ENCODE data around the gene KCNK7.
A peak's percentile ranks its signal among the peaks of the same experiment; 100 is the strongest.

The KCNK7 gene

DNA sequence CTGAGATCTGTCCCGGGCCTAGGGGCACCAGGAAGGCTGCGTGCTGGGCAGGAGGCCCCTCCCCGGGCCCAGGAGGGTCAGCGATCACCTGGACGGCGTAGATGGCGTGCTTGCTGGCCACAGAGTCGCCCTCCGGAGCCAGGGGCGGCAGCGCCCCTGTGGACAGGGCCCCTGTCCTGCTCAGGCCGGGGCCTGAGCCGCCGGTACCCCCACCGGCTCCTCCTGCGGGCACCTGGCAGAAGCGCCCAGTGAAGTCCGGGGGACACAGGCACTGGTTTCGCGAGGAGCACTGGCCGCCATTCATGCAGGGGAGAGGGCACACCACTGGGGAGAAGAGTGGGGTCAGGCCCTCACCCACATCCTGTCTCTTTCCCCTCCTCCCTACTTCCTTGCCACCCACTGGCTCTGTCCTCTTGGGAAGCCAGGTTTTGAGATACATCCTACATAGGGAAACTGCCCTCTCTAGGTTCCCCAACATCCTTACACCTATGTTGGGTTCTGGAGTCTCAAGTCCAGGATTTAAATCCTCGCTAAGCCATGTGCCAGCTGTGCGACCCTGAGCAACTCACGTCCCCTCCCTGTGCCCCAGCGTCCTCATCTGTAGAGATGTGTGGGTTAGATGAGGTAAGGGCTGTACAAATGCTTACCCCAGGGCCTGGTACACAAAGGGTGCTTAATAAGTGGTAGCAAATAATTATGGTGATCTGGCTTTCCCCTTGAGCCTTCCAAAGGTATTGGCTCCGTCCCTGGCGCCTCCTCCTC, 41.4 kb downstream of the KCNK7 start:
- DNase-seq: no peak

- peak; percentile 89 for DNase-seq
These were observed 42.1 kb downstream of the KCNK7 start for GRCh38 chr11:65553301-65554001.

DNA sequence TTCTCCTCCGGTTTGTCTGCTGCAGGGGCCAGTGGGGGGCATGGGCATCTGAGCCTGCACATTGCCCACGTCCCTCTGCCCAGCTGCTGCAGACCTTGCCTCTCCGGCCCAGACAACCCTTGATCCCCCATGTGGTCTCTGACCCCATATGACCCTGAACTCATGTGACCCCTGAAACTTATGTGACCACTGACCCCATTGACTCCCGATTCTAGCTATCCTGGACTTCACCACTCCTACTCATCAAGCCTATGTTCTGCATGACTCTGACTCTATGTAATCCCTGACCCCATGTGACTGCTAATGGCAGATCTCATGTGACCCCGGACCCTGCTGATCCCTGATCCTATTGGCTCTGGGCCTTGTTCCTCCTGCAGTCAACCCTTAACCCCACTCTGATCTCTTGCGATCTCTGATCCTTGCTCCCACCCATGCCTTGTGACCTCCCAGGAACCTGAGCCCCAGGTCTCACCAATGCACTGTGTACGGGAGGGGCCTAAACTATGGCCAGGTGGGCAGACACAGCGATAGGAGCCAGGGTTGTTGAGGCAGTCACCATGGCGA, 43.1 kb downstream of the KCNK7 start:
- no peak for DNase-seq

DNA sequence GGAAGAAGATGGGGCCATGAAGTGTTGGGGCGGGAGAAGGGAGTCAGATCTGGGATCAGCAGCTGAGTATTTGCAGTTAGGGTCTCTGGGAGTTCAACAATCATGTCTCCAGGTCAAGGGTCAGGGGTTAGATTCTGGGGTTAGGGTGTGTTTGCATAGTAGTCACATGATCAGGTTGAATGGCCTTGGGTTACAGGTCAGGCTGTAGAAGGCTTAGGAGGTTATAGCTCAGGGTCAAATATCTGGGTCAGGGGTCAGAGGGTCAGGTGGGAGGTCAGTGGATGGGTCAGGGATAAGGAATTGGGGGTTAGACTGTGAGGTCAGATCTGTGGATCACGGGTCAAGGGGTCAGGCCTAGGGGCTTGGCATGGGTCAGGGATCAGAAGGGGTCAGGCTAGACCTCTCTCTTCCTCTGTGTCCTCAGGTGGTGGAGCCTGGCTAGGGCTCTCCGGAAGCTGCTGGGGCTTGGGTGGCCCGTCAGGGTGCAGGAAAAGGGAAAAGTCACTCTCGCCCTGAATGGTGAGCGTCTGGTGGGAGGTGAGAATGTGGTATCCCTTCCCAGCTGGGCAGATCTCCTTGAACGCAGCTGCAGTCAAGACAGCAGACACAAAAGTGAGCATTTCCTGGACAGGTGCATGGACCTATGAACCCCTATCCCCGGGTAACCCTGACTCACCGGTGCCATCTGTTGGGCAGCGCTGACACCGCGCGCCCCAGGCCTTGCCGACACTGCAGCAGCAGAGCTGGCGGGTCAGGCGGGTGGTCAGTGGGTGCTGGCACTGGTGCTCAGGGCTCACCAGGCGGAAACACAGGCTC, 43.8 kb downstream of the KCNK7 start:
- peak; percentile 75 for DNase-seq

DNA sequence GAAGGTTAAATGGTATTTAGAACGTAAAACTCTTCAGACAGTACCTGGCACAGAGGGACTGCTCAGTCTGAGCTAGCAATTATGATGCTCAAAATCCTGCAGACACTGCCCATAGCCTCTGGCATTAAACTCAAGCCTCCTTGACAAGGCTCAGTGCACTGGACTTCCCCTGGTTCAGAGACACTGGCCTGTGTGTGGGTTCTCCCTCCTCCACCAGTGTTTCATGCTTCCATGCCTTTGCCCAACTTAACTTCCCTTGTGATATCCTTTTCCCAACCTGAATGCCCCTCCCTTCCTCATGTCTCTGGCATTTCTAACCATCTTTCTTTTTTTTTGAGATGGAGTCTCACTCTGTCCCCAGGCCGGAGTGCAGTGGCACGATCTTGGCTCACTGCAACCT, 46.5 kb downstream of the KCNK7 start:
- DNase-seq: no peak

DNA sequence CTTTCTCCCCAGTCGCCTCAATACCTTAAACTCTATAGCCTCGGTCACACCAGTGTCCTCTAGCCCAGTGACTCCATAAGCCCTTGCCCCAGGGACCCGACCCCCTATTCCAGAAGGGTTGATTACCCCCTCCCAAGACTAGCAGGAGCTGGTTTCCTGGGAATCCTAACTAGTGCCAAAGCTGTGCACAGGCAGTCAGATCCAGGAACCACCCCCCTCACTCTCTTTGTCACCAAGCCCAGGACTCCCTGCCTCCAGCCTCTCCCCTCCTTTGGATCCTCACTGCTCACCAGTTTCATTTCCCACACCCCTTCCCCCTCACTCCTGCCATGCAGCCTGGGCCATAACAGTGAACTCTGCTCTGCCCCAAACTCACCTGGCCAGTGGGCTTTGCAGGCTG, 47.2 kb downstream of the KCNK7 start:
- DNase-seq: no peak

GRCh38 chr11:65547446-65548125, 48.0 kb downstream of the KCNK7 start:
- DNase-seq: peak; percentile 65

GRCh38 chr11:65546217-65546958, 49.2 kb downstream of the KCNK7 start:
- DNase-seq: peak; percentile 98

DNA sequence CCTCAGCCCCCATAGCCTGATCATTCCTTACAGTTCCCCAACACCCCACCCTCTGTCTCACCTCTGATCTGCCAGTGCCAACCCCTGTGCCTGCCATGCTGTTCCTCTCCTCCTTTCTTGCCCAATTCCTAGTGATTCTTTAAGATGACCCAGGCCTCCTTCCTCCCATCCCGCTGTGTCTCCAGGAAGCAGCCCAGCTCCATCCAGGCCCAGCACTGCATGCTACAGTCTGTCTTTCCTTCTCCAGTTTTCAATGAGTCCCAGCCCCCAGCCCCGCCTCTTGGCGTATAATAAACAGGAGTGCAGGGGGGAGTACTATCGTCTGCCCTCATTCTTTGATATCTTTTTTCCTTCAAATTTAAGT, 49.8 kb downstream of the KCNK7 start:
- DNase-seq: no peak

All from CD4-positive, alpha-beta T cell treated with Interleukin-17A for 1 hour (primary cell).